ENCODE results near the gene ARHGEF11.

Gene ARHGEF11

DNA sequence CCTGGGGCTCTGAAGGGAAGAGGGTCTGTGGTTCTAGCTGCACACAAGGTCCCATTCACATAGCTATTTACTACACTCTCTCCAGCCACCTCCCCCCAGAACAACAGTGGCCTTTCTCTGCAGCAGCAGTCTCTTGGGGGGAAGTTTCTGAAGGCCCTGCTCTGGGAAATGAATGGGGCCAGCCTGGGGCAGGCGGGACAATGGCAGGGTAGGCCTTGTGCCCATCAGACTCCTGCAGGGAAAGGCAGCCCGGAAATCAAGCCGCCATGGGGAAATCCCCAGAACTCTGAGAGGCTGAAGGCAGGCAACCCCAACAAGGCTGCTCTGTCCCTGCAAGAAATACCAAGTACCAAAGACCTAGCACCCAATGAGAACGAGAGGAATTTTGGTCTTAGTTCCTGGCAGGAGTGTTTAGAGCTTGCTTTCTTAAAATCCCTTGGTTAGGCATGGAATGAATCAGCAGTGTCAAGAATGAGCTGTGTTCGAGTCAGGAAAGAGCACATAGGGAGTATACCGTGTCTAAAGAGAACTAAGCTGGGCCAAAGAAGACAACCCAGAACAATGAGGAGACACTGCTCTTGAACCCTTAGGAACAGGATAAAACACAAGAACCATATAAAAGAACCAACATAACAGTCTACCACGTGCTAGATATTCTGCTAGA, 11.3 kb downstream of the ARHGEF11 start:
- Histone ChIP-seq H3K27me3 (no peaks in the 10 kb centered on the region), H3K9me3 (replicated peaks in 1 of 11) (peaks cover 0 to 9% (median 0%) of the 10 kb centered on the region in 11 experiments; a peak in 3 of 22 replicates), H3K4me2 (peak overlapping the region in 1 of 11 experiments; percentile 5; a peak in 1 of 22 replicates), H3K4me1 (peaks cover 0 to 22% (median 11%) of the 10 kb centered on the region in 10 experiments; a peak in 12 of 20 replicates), H3K4me3 (no peak overlapping the region), H4K20me1 (peaks cover 16 to 73% (median 64%) of the 10 kb centered on the region in 11 experiments; a peak in 20 of 22 replicates), H3K27ac (no peak overlapping the region), H3K9ac (no peak overlapping the region), H3K36me3 (peaks cover 0 to 41% (median 7%) of the 10 kb centered on the region in 11 experiments; a peak in 10 of 22 replicates)
- no peak for TF ChIP-seq Cebpa-rat (IDR thresholded peaks at IDR 0.05)

DNA sequence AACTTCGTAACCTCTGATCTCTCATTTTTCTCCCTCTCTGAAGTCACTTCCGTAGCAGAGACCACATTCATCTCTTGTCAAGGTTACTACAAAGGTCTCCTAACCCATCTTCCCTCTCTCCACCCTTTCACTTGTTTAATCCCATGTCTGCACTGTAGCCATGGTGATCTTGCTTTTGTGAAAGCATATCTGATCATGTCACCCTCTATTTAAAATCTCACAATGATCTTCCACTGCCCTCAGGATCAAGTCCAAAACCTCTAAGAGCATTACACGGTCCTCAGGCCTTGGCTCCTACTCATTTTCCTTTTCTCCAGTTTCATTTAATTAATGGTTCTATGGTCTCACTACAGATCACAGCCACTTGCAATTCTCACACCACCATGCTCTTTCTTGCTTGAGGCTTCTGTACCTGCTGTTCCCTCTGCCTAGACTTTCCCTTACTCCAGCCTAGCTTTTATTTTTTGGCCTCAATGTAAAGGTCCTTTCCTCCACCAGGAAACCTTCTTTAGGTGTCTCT, 12.1 kb downstream of the ARHGEF11 start:
- Histone ChIP-seq H3K9me3 (replicated peaks in 1 of 11) (peaks cover 0 to 9% (median 0%) of the 10 kb centered on the region in 11 experiments; a peak in 3 of 22 replicates), H3K36me3 (peaks cover 0 to 34% (median 7%) of the 10 kb centered on the region in 11 experiments; a peak in 10 of 22 replicates), H3K4me3 (no peak overlapping the region), H3K4me1 (peaks cover 0 to 22% (median 11%) of the 10 kb centered on the region in 10 experiments; a peak in 12 of 20 replicates), H4K20me1 (peaks cover 14 to 78% (median 60%) of the 10 kb centered on the region in 11 experiments; a peak in 19 of 22 replicates), H3K27ac (no peak overlapping the region), H3K9ac (no peak overlapping the region), H3K4me2 (no peak overlapping the region), H3K27me3 (no peaks in the 10 kb centered on the region)
- no peak for TF ChIP-seq Cebpa-rat (IDR thresholded peaks at IDR 0.05)

DNA sequence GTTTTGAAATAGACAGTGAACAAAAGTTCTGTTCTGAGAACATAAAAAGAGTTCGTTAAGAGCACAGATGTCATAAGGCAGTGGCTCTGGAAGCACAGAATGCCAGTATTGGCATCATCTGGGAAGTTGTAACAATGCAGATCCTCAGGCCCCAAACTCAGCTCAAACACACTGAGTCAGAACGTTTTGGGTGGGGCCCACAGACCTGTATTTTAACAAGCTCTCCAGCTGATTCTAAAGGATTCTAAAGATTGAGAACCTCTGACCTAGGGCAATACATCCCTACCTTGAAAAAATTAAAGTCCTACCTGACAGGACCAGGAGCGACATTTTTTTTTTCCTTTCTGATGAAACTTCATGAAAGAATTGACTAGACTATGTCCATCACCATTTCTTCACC, 13.2 kb downstream of the ARHGEF11 start:
- no peak for TF ChIP-seq Cebpa-rat (IDR thresholded peaks at IDR 0.05)
- Histone ChIP-seq H3K27ac (no peak overlapping the region), H3K4me3 (no peak overlapping the region), H3K4me1 (peaks cover 0 to 22% (median 11%) of the 10 kb centered on the region in 10 experiments; a peak in 12 of 20 replicates), H3K9me3 (replicated peaks in 1 of 11) (peaks cover 0 to 1% (median 0%) of the 10 kb centered on the region in 11 experiments; a peak in 3 of 22 replicates), H3K36me3 (peaks cover 0 to 40% (median 7%) of the 10 kb centered on the region in 11 experiments; a peak in 11 of 22 replicates), H4K20me1 (peaks cover 14 to 89% (median 69%) of the 10 kb centered on the region in 11 experiments; a peak in 20 of 22 replicates), H3K9ac (no peak overlapping the region), H3K27me3 (no peaks in the 10 kb centered on the region), H3K4me2 (no peak overlapping the region)

DNA sequence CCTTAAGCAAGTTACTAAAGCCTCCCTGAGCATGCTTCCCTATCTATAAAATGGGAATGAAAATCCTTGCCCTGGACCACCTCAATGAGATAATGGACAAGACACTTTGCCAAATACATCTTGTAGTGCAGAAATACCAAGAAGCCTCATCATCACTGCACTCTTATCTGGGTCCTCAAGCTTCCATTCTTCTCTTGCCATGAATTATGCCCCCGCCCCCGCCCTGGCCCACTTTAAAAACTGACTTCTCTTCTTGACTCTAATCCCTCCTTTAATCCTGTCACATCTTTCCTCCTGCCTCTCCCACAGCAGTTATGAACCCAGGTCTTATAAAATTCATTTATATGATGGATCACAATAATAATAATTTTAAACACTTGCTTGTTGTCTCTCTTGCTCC, 14.8 kb downstream of the ARHGEF11 start:
- Histone ChIP-seq H4K20me1 (peaks cover 14 to 96% (median 79%) of the 10 kb centered on the region in 11 experiments; a peak in 20 of 22 replicates), H3K27me3 (no peaks in the 10 kb centered on the region), H3K9me3 (replicated peaks in 1 of 11) (no peaks in the 10 kb centered on the region; a peak in 3 of 22 replicates), H3K36me3 (peaks cover 0 to 42% (median 7%) of the 10 kb centered on the region in 11 experiments; a peak in 11 of 22 replicates), H3K4me1 (peaks cover 0 to 22% (median 14%) of the 10 kb centered on the region in 10 experiments; a peak in 12 of 20 replicates), H3K4me2 (0 out of 22 replicates have a peak overlapping the region, but pooled peaks of 1 of the 11 experiments have one; percentile 3), H3K4me3 (no peak overlapping the region), H3K27ac (no peak overlapping the region), H3K9ac (no peak overlapping the region)
- TF ChIP-seq Cebpa-rat (IDR thresholded peaks at IDR 0.05), result no peak

- Histone ChIP-seq H3K9ac (no peak overlapping the region), H3K9me3 (replicated peaks in 1 of 11) (peaks cover 8 to 19% (median 15%) of the 10 kb centered on the region in 11 experiments), H3K36me3 (peaks cover 13 to 54% (median 19%) of the 10 kb centered on the region in 11 experiments; a peak in 19 of 22 replicates), H3K27ac (no peak overlapping the region), H3K4me3 (no peak overlapping the region), H3K4me1 (peaks cover 0 to 22% (median 10%) of the 10 kb centered on the region in 10 experiments; a peak in 12 of 20 replicates), H3K4me2 (0 out of 22 replicates have a peak overlapping the region, but pooled peaks of 1 of the 11 experiments have one; percentile 20), H4K20me1 (peaks cover 5 to 93% (median 70%) of the 10 kb centered on the region in 11 experiments; a peak in 19 of 22 replicates), H3K27me3 (no peaks in the 10 kb centered on the region)
- no peak for TF ChIP-seq Cebpa-rat (IDR thresholded peaks at IDR 0.05)
These were observed 16.9 kb downstream of the ARHGEF11 start for GRCh38 chr1:157028674-157029073.

DNA sequence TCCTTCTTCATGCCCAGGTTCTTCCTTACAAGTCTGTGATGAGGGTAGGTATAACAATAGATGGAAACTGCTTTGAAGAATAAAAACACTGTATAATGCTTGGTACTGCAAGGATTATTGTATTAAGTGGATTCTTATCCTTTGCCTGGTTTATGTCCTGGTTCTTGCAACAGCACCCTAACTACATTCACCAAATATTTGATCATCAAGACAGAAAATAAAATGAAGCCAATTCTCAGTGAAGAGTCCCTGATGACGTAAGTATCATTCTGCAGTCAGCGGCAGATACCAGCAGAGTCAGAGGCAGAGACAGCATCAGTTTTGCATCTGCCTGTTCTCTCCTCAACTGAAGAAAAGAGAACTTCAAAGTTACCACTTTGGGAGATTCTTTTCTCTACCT, 19.7 kb downstream of the ARHGEF11 start:
- Histone ChIP-seq H3K9me3 (replicated peaks in 1 of 11) (peaks cover 36 to 47% (median 44%) of the 10 kb centered on the region in 11 experiments), H4K20me1 (peaks cover 0 to 68% (median 43%) of the 10 kb centered on the region in 11 experiments; a peak in 18 of 22 replicates), H3K9ac (no peak overlapping the region), H3K27me3 (no peaks in the 10 kb centered on the region), H3K27ac (no peak overlapping the region), H3K4me2 (no peak overlapping the region), H3K36me3 (peaks cover 19 to 67% (median 37%) of the 10 kb centered on the region in 11 experiments), H3K4me3 (no peak overlapping the region), H3K4me1 (peaks cover 0 to 16% (median 9%) of the 10 kb centered on the region in 10 experiments; a peak in 12 of 20 replicates)
- no peak for TF ChIP-seq Cebpa-rat (IDR thresholded peaks at IDR 0.05)

GRCh38 chr1:157025385-157025784, 20.2 kb downstream of the ARHGEF11 start:
- Histone ChIP-seq H3K27ac (no peak overlapping the region), H3K4me3 (no peak overlapping the region), H4K20me1 (peaks cover 0 to 68% (median 38%) of the 10 kb centered on the region in 11 experiments; a peak in 17 of 22 replicates), H3K27me3 (no peaks in the 10 kb centered on the region), H3K4me2 (no peak overlapping the region), H3K4me1 (peaks cover 0 to 11% (median 5%) of the 10 kb centered on the region in 10 experiments; a peak in 12 of 20 replicates), H3K9ac (no peak overlapping the region), H3K36me3 (peaks cover 24 to 71% (median 40%) of the 10 kb centered on the region in 11 experiments), H3K9me3 (replicated peaks in 1 of 11) (peaks cover 41 to 52% (median 48%) of the 10 kb centered on the region in 11 experiments)
- TF ChIP-seq Cebpa-rat (IDR thresholded peaks at IDR 0.05), result no peak

DNA sequence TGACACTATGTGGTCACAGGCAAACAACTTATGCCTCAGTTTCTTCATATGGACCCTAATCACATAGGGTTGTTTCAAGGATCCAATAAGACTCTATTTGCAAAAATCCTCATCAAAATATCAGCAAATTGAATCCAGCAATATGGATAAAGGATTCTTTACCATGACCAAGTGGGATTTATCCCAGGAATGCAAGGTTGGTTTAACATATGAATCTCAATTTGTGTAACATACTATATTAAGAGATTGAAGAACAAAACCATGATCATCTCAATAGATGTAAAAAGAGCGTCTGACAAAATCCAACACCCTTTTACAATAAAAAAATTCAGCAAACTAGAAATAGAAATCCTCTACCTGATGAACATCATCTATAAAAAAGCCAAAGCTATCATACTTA, 23.9 kb downstream of the ARHGEF11 start:
- Histone ChIP-seq H3K4me2 (no peak overlapping the region), H3K4me3 (no peak overlapping the region; a peak in 2 of 20 replicates), H3K4me1 (0 out of 20 replicates have a peak, but pooled peaks cover 0 to 5% (median 0%) of the 10 kb centered on the region in 10 experiments), H3K9ac (no peak overlapping the region), H3K9me3 (replicated peaks in 1 of 11) (peaks cover 63 to 85% (median 77%) of the 10 kb centered on the region in 11 experiments), H4K20me1 (peaks cover 0 to 44% (median 17%) of the 10 kb centered on the region in 11 experiments; a peak in 14 of 22 replicates), H3K36me3 (peaks cover 32 to 77% (median 61%) of the 10 kb centered on the region in 11 experiments), H3K27ac (no peak overlapping the region), H3K27me3 (no peaks in the 10 kb centered on the region)
- no peak for TF ChIP-seq Cebpa-rat (IDR thresholded peaks at IDR 0.05)
